ENCODE results near the gene TRAPPC2L. TPM values are rescaled to one million over a fixed set of nuclear protein-coding genes. Genes with fewer than 3 reads are reported as not detected.
A peak's percentile ranks its signal among the peaks of the same experiment; 100 is the strongest.

TRAPPC2L gene
- total and polyA plus RNA-seq, 2 of the 13 experiments (the other 11 are each of a cell fraction or from before 2014, with no cell fraction given), result 96.3 to 107 TPM

DNA sequence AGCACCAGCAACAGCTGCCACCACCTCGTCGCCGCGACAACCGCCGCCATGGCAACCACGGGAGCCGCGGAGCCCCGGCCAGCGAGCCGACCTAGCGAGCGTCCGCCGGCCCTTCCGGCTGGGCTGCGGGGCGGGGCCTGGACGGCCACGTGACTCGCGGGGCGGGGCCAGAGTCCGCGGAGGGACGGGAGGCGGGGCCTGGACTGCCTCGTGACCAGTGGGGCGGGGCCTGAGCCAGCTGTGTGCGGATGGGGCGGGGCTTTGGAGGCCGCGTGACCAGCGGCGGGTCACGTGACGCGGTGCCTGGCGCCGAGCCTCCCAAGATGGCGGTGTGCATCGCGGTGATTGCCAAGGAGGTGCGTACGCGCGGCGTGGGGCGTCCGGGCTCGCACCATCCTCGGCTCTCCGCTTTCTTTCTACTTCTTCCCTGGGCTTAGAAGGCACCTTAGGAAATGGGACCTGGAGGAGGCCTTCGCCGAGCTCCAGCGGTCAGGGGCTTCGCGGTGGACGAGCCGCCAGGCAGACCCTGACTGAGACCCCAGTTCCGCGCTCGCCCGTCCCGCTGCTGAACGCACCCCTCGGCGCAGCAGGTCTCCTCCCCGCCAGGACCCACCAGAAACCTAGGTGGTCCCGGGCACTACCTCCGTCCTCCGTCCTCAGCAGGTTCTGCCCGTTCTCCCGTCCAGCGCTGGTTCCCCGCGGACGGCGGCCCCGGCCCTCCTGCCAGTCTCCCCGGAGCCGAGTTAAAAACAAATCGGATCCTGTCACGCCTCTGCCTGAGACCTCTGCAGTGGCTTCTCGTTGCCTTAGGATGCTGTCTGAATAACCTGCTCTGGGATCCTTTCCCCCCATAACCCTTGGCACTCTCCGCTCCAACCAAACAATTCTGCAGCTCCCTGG lies at the start of gene TRAPPC2L, which contains the start of gene GALNS (continued):
- TF ChIP-seq ZNF101 (CRISPR knock-in tag; IDR thresholded peaks at IDR 0.05; ENCODE audit: borderline replicate concordance, low read depth) (peak; percentile 71; the same call in 1 of the 2 replicates), ARNT2 (CRISPR knock-in tag; IDR thresholded peaks at IDR 0.05; ENCODE audit: low read depth) (0 out of 2 replicates have a peak, but pooled peaks have one; percentile 64), ZNF772 (CRISPR knock-in tag; IDR thresholded peaks at IDR 0.05) (peak; percentile 72; the same call in 1 of the 2 replicates), NRL (CRISPR knock-in tag; IDR thresholded peaks at IDR 0.05; ENCODE audit: borderline replicate concordance) (no peak), ELK4 (CRISPR knock-in tag; IDR thresholded peaks at IDR 0.05; ENCODE audit: borderline replicate concordance) (no peak), FOXK2 (IDR thresholded peaks at IDR 0.05) (no peak), ISX (CRISPR knock-in tag; conservative IDR thresholded peaks at IDR 0.05) (peak; percentile 25; the same call in 1 of the 2 replicates), PREB (CRISPR knock-in tag; IDR thresholded peaks at IDR 0.05) (no peak), ISL2 (CRISPR knock-in tag; IDR thresholded peaks at IDR 0.05) (peak; percentile 37; the same call in 1 of the 2 replicates), RXRA (CRISPR knock-in tag; IDR thresholded peaks at IDR 0.05) (peak; percentile 76; the same call in 1 of the 2 replicates), KLF13 (CRISPR knock-in tag; IDR thresholded peaks at IDR 0.05) (peak; percentile 92), U2AF2 (IDR thresholded peaks at IDR 0.05; ENCODE audit: low read depth, low read length) (peak; percentile 92), FOXA3 (CRISPR knock-in tag; IDR thresholded peaks at IDR 0.05) (0 out of 2 replicates have a peak, but pooled peaks have one; percentile 8), ZMYM4 (CRISPR knock-in tag; IDR thresholded peaks at IDR 0.05) (peak; percentile 53; the same call in 1 of the 2 replicates), FLYWCH1 (CRISPR knock-in tag; IDR thresholded peaks at IDR 0.05) (no peak), RFXAP (CRISPR knock-in tag; IDR thresholded peaks at IDR 0.05; ENCODE audit: borderline replicate concordance) (peak; percentile 84; the same call in 1 of the 2 replicates), ZNF75D (CRISPR knock-in tag; IDR thresholded peaks at IDR 0.05; ENCODE audit: borderline replicate concordance) (no peak), RORA (CRISPR knock-in tag; IDR thresholded peaks at IDR 0.05) (no peak), KLF11 (CRISPR knock-in tag; IDR thresholded peaks at IDR 0.05) (no peak; the same call in 1 of the 2 replicates)
- TF ChIP-seq, protein P1, sequence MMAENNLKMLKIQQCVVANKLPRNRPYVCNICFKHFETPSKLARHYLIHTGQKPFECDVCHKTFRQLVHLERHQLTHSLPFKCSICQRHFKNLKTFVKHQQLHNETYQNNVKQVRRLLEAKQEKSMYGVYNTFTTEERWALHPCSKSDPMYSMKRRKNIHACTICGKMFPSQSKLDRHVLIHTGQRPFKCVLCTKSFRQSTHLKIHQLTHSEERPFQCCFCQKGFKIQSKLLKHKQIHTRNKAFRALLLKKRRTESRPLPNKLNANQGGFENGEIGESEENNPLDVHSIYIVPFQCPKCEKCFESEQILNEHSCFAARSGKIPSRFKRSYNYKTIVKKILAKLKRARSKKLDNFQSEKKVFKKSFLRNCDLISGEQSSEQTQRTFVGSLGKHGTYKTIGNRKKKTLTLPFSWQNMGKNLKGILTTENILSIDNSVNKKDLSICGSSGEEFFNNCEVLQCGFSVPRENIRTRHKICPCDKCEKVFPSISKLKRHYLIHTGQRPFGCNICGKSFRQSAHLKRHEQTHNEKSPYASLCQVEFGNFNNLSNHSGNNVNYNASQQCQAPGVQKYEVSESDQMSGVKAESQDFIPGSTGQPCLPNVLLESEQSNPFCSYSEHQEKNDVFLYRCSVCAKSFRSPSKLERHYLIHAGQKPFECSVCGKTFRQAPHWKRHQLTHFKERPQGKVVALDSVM (CRISPR knock-in tag; IDR thresholded peaks at IDR 0.05), result peak; percentile 39
- TF ChIP-seq, protein P2, sequence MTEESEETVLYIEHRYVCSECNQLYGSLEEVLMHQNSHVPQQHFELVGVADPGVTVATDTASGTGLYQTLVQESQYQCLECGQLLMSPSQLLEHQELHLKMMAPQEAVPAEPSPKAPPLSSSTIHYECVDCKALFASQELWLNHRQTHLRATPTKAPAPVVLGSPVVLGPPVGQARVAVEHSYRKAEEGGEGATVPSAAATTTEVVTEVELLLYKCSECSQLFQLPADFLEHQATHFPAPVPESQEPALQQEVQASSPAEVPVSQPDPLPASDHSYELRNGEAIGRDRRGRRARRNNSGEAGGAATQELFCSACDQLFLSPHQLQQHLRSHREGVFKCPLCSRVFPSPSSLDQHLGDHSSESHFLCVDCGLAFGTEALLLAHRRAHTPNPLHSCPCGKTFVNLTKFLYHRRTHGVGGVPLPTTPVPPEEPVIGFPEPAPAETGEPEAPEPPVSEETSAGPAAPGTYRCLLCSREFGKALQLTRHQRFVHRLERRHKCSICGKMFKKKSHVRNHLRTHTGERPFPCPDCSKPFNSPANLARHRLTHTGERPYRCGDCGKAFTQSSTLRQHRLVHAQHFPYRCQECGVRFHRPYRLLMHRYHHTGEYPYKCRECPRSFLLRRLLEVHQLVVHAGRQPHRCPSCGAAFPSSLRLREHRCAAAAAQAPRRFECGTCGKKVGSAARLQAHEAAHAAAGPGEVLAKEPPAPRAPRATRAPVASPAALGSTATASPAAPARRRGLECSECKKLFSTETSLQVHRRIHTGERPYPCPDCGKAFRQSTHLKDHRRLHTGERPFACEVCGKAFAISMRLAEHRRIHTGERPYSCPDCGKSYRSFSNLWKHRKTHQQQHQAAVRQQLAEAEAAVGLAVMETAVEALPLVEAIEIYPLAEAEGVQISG (CRISPR knock-in tag; IDR thresholded peaks at IDR 0.05), result peak; percentile 68; the same call in 1 of the 2 replicates
- TF ChIP-seq, protein P3, sequence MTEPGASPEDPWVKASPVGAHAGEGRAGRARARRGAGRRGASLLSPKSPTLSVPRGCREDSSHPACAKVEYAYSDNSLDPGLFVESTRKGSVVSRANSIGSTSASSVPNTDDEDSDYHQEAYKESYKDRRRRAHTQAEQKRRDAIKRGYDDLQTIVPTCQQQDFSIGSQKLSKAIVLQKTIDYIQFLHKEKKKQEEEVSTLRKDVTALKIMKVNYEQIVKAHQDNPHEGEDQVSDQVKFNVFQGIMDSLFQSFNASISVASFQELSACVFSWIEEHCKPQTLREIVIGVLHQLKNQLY (CRISPR knock-in tag; IDR thresholded peaks at IDR 0.05), result peak; percentile 74; the same call in 1 of the 2 replicates

Data from HepG2 (cell line).